WERI-Rb-1 (cell line): ENCODE measurements around the gene P2RY8.
A peak's percentile ranks its signal among the peaks of the same experiment; 100 is the strongest.

Source experiments
- DNase-seq: peaks from one replicate; pipeline ENCODE4 v3.0.0-alpha.2; 2020
- H3K27ac ChIP-seq: fragments of 250-450 bp; sonication (Bioruptor Pico); 2 replicates; pipeline ENCODE4 v1.5.1; 2020; ENCODE audit warnings: mild to moderate bottlenecking, moderate library complexity
- H3K27me3 ChIP-seq: fragments of 250-450 bp; sonication (Bioruptor Pico); 2 replicates; pipeline ENCODE4 v1.5.1; 2021; ENCODE audit warnings: mild to moderate bottlenecking, low read depth, moderate library complexity; ENCODE audit not compliant: insufficient read depth, severe bottlenecking
- H3K36me3 ChIP-seq: fragments of 250-450 bp; sonication (Bioruptor Pico); 2 replicates; pipeline ENCODE4 v1.5.1; 2020; ENCODE audit warnings: mild to moderate bottlenecking, moderate library complexity
- H3K4me3 ChIP-seq: 2 replicates; pipeline ENCODE4 v1.5.1; 2011; ENCODE audit warnings: low read depth, mild to moderate bottlenecking, control low read depth, low read length
- H3K9me3 ChIP-seq: fragments of 250-450 bp; sonication (Bioruptor Pico); 2 replicates; pipeline ENCODE4 v1.5.1; 2021; ENCODE audit warnings: mild to moderate bottlenecking, moderate library complexity; ENCODE audit not compliant: severe bottlenecking
- TF ChIP-seq, protein P1 (sequence below): IDR thresholded peaks from 2 replicates; pipeline ENCODE4 v1.5.1; 2011; ENCODE audit warnings: low read depth, mild to moderate bottlenecking, control low read depth, inconsistent platforms, low read length

P2RY8 gene

DNA sequence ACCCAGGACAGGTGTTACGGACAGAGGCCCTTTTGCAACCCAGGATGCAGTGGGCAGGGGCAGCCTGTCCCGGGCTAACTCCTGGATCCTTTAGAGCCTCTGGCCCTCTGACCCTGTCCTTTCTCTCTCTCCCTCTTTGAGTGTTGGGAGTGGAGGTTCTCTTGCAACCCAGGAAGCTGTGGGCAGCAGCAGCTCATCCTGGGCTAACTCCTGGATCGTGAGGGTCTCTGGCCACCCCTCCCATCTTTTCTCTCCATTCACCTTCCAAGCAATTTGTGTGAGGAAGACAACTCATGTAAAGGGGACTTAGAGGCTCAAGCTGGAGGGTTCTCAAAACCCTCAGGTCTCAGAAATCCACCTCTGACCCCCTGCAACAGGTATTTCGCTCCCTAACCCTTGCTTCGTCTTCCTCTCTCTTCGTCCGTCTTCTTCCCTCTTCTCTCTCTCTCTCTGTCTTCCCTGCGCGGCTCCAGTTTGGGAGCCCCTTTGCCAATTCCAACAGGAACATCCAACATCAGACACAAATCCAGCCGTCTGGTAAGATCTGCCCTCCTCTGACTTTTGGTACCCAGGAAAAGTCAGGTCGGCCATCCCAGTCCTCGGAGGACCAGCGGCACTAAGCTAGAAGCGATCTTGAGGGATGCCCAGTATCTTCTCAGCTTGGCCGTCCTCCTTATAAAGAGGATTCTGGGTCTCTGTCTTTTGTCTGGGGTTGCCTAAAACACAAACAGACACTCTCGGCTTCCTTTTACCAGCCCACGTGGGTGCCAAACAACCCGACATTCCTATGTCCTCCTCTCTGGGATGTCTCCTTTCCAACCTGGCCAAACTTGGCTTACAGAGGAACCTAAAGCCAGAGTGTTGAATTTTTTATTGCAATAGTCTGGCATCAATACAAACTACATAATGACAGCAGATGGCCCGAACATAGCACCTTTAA, 92.2 kb downstream of the P2RY8 start:
- Histone ChIP-seq H3K27me3 (no peaks in the 10 kb centered on the region), H3K27ac (no peak overlapping the region), H3K4me3 (no peak overlapping the region), H3K36me3 (peaks cover 5% of the 10 kb centered on the region), H3K9me3 (no peaks in the 10 kb centered on the region)
- DNase-seq: peak; percentile 3
- TF ChIP-seq, protein P1, sequence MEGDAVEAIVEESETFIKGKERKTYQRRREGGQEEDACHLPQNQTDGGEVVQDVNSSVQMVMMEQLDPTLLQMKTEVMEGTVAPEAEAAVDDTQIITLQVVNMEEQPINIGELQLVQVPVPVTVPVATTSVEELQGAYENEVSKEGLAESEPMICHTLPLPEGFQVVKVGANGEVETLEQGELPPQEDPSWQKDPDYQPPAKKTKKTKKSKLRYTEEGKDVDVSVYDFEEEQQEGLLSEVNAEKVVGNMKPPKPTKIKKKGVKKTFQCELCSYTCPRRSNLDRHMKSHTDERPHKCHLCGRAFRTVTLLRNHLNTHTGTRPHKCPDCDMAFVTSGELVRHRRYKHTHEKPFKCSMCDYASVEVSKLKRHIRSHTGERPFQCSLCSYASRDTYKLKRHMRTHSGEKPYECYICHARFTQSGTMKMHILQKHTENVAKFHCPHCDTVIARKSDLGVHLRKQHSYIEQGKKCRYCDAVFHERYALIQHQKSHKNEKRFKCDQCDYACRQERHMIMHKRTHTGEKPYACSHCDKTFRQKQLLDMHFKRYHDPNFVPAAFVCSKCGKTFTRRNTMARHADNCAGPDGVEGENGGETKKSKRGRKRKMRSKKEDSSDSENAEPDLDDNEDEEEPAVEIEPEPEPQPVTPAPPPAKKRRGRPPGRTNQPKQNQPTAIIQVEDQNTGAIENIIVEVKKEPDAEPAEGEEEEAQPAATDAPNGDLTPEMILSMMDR: no peak

DNA sequence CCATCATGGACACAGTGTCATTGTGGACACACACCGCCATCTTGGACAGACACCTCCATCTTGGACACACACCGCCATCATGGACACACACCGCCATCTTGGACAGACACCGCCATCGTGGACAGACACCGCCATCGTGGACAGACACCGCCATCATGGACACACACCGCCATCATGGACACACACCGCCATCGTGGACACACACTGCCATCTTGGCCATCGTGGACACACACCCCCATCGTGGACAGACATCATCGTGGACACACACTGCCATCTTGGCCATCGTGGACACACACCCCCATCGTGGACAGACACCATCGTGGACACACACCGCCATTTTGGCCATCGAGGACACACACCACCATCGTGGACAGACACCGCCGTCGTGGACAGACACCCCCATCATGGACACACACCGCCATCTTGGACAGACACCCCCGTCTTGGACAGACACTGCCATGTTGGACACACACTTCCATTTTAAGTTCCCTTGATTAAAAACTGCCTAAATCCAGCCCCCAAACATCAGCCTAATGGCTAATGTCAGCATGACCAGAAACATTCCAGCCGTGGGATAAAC, 93.4 kb downstream of the P2RY8 start:
- H3K27me3 ChIP-seq: no peaks in the 10 kb centered on the region
- no peak overlapping the region for H3K27ac ChIP-seq
- no peaks in the 10 kb centered on the region for H3K9me3 ChIP-seq
- peak; percentile 2 for DNase-seq
- no peak overlapping the region for H3K4me3 ChIP-seq
- peaks cover 5% of the 10 kb centered on the region for H3K36me3 ChIP-seq
- TF ChIP-seq, protein P1: no peak

DNA sequence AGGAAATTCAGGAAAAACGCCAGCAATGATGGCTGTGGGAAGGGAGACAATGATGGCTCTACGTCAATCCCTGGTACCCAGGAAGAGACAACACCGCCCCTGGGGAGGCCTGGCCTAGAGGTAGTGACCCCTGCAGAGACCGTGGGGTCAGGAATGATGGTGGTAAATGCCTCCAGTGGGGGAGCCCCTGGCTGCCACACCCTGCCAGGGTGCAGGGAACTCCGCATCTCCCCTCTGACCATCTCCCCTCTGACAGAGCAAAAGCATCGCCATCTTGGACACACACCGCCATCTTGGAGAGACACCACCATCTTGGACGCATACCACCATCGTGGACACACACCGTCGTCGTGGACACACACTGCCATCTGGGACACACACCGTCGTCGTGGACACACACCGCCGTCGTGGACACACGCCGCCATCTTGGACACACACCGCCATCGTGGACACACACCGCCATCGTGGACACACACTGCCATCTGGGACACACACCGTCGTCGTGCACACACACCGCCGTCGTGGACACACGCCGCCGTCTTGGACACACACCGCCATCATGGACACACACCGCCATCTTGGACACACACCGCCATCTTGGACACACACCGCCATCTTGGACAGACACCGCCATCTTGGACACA, 94.1 kb downstream of the P2RY8 start:
- no peak overlapping the region for H3K4me3 ChIP-seq
- TF ChIP-seq, protein P1: no peak
- H3K27ac ChIP-seq: no peak overlapping the region
- H3K27me3 ChIP-seq: no peaks in the 10 kb centered on the region
- peak; percentile 2 for DNase-seq
- no peaks in the 10 kb centered on the region for H3K9me3 ChIP-seq
- H3K36me3 ChIP-seq: peaks cover 9% of the 10 kb centered on the region

DNA sequence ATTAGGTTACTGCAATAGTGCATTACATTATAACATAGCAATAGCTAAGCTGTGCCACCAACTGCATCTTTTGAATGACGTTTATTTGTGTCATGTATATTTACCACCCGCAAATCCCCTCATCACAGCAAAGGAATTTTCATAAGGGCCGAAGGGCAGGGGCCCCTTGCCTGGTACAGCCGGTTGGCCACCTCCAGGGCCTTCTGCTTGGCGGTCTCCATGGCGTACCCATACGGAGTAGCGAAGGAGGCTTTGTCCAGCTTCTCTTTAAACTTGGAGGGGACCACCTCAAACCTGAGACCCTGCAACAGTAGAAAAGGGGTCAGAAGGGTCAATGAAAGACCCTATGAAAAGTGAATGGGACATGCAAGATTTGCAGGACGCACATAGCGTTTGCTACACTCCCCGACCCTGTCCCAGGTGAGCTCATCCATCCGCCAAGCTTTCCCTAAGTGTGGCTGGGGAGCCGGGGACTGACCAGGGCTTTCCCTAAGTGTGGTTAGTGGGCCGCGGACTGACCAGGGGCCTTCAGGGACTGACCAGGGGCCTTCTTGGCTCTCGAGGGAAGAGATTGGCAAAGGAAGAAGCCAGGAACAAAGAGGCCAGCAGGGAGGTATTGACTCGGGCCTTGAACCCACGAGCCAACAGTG, 94.8 kb downstream of the P2RY8 start:
- no peaks in the 10 kb centered on the region for H3K9me3 ChIP-seq
- TF ChIP-seq, protein P1: no peak
- no peak overlapping the region for H3K27ac ChIP-seq
- H3K27me3 ChIP-seq: no peaks in the 10 kb centered on the region
- H3K36me3 ChIP-seq: peaks cover 9% of the 10 kb centered on the region
- DNase-seq: peak; percentile 2
- no peak overlapping the region for H3K4me3 ChIP-seq

DNA sequence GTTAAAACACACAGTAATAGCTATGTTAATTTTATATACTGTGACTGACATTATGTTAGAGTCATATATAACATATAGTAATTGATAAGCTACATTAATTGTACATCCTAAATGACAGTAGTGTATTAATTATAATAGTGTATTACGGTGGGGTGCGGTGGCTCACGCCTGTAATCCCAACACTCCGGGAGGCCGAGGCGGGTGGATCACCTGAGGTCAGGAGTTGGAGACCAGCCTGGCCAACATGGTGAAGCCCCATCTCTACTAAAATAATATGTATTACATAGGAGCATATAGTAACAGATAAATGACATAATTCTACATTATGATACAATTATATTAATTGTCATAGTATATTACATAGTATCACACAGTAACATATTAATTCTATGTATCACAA, 96.5 kb downstream of the P2RY8 start:
- peaks cover 17% of the 10 kb centered on the region for H3K36me3 ChIP-seq
- H3K4me3 ChIP-seq: no peak overlapping the region
- H3K9me3 ChIP-seq: no peaks in the 10 kb centered on the region
- peak; percentile 3 for DNase-seq
- H3K27me3 ChIP-seq: no peaks in the 10 kb centered on the region
- no peak overlapping the region for H3K27ac ChIP-seq
- TF ChIP-seq, protein P1: no peak
